Measurements from ENCODE around the gene PLPPR3.
"Not testable (repeated sequence)": the region's sequence is repeated elsewhere in the genome, so short reads cannot be mapped to it uniquely, and the experiment has no call there.

PLPPR3 gene

GRCh38 chr19:831407-832369, 9.9 kb upstream of the PLPPR3 start:
- in situ Hi-C loops (cut with MboI; ENCODE audit: low sequenced_read_pairs) = no loop called here

DNA sequence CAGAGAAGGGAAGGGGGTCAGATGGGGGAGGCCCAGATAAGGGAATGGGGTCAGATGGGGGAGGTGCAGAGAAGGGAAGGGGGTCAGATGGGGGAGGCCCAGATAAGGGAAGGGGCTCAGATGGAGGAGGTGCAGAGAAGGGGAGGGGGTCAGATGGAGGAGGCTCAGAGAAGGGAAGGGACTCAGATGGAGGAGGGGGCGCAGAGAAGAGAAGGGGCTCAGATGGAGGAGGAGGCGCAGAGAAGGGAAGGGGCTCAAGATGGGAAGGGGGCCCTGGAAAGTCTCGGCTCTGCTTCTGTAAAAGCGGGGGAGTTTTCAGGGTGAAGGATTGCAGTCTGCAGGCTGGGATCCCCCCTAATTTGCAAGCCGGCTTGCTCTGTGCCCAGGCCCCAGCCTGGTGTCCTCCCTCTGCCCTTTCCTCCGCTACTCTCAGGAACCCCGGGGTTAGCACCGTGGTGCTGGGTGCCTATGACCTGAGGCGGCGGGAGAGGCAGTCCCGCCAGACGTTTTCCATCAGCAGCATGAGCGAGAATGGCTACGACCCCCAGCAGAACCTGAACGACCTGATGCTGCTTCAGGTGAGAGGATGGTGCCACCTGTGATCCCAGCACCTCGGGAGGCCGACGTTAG, 7.5 kb upstream of the PLPPR3 start:
- in situ Hi-C loops (cut with MboI; ENCODE audit: low sequenced_read_pairs) = no loop called here

DNA sequence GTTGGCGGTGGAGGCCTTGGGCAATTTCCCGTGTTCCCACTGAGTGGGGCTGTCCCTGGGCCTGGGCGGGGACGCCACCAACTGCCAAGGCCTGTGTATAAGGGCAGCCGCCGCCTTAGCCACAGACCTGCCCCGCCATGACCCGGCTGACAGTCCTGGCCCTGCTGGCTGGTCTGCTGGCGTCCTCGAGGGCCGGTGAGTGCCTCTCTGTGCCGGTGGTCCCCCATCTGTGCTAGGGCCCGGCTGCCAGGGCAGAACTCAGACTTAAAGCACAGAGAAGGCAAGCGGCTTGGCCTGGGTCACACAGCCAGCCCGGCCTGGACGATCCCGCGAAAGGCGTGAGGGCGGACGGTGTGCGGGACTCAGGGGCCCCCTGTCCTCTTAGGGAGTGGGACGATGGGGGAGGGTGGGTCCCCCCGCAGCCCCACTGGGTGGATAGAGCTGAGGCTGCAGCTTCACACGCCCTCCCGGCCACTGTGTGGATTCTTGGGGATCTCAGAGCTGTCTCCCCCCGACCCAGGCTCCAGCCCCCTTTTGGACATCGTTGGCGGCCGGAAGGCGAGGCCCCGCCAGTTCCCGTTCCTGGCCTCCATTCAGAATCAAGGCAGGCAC, 6.1 kb upstream of the PLPPR3 start, which contains the start of gene AZU1:
Gene AZU1, plus strand, starts transcription at position 128 of the 612 bp plus-strand sequence. Its CDS starts 10 bp downstream, at position 138.
- in situ Hi-C loops (cut with MboI; ENCODE audit: low sequenced_read_pairs) = no loop called here

DNA sequence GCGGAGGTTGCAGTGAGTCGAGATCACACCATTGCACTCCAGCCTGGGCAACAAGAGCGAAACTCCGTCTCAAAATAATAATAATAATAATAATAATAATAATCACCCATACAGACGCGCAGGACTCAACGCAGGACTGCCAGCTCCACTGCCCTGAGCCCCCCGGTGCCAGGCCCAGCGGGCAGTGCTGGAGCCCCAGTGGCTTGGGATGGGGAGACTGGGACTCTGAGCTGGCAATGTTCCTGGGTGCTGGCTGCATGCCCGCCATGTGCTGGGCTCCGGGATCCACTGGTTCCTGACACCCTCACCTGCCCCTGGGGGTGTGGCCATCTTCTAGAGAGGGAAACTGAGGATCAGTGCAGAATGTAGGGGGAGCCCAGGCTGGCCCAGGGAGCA, 5.6 kb upstream of the PLPPR3 start:
- in situ Hi-C loops (cut with MboI; ENCODE audit: low sequenced_read_pairs) = no loop called here

- in situ Hi-C loops (cut with MboI; ENCODE audit: low sequenced_read_pairs) = no loop called here
These were observed 4.3 kb upstream of the PLPPR3 start for GRCh38 chr19:825897-826644.

DNA sequence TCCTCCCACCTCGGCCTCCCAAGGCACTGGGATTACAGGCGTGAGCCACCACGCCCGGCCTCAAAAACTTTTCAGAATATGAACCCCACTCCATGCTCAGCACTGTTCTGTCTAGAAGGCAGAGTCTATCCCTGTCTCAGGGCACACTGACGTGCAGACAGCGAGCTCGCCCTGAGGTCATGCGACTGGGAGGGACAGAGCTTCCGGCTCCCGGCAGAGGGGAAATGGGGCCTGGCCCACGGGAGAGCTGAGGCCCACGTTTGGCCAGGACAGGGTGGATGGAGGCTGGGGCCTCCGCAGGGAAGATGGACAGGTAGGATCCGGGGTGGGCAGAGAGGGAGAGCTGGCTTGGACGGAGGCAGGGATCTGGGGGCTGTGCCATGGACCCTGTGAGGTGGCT, 3.1 kb upstream of the PLPPR3 start:
- in situ Hi-C loops (cut with MboI; ENCODE audit: low sequenced_read_pairs) = no loop called here

- in situ Hi-C loops (cut with MboI; ENCODE audit: low sequenced_read_pairs) = no loop called here
These were observed 1.9 kb upstream of the PLPPR3 start for GRCh38 chr19:823565-824121.

GRCh38 chr19:821231-821824, 427 bp downstream of the PLPPR3 start:
- in situ Hi-C loops (cut with MboI; ENCODE audit: low sequenced_read_pairs) = no loop called here

- in situ Hi-C loops (cut with MboI; ENCODE audit: low sequenced_read_pairs) = not testable (repeated sequence)
These were observed 1.5 kb downstream of the PLPPR3 start for GRCh38 chr19:820212-820611.

DNA sequence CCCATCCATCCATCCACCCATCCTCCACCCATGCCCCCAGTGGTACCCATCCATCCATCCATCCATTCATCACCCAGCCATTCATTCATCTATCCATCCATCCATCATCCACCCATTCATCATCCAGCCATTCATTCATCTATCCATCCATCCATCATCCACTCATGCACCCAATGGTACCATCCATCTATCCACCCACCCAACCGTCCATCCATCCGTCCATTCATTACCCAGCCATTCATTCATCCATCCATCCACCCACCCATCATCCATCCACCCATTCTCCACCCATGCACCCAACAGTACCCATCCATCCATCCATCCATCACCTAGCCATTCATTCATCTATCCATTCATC, 5.3 kb downstream of the PLPPR3 start:
- in situ Hi-C loops (cut with MboI; ENCODE audit: low sequenced_read_pairs) = no loop called here

DNA sequence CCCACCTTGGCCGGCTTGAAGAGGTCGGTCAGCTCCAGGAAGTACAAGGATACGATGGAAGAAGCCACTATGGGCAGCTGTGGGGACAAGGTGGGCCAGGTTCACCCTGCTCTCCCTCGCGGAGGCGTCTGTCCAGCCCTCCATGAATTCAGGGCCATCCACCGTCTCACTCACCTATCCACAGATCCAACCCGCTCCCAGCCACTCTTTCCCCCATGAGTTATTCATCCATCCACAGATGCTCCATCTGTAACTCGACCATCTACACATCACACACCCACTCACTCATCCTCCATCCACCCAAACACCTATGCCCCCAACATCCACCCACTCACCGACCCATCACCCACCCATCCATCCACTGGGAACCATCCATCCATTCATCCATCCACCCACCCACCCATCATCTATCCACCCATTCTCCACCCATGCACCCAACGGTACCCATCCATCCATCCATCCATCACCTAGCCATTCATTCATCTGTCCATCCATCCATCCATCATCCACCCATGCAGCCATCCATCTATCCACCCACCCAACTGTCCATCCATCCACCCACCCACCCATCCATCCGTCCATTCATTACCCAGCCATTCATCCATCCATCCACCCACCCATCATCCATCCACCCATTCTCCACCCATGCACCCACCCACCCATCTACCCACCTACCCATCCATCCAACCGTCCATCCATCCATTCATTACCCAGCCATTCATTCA, 5.8 kb downstream of the PLPPR3 start:
- in situ Hi-C loops (cut with MboI; ENCODE audit: low sequenced_read_pairs) = no loop called here

DNA sequence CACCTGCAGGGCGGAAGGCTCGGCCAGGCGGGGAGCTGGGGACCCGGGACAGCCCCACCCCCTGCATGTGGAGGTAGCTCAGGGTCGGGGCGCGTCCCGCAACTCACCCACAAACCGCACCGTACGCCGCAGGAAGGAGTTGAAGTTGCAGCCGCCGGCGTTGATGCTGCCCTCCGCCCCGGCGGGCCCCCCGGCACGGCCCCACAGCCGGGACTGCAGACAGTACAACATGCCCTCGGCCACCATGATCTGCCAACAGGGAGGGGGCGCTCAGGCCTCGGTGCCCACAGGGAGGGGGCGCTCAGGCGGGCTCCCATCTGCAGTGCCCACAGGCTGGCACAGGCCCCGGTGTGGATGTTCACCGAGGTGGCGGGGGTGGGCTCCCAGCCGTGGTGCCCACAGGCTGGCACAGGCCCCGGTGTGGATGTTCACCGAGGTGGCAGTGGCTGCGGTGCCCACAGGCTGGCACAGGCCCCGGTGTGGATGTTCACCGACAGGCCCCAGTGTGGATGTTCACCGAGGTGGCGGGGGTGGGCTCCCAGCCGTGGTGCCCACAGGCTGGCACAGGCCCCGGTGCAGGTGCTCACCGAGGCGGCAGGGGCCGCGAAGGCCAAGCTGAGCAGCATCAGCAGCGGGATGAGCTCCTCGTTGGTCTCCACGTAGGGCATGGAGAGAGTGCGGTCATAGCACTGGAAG, 6.5 kb downstream of the PLPPR3 start:
- in situ Hi-C loops (cut with MboI; ENCODE audit: low sequenced_read_pairs) = no loop called here

GRCh38 chr19:814152-815078, 7.3 kb downstream of the PLPPR3 start:
- in situ Hi-C loops (cut with MboI; ENCODE audit: low sequenced_read_pairs) = no loop called here

GRCh38 chr19:813219-814151, 8.3 kb downstream of the PLPPR3 start:
- in situ Hi-C loops (cut with MboI; ENCODE audit: low sequenced_read_pairs) = no loop called here

DNA sequence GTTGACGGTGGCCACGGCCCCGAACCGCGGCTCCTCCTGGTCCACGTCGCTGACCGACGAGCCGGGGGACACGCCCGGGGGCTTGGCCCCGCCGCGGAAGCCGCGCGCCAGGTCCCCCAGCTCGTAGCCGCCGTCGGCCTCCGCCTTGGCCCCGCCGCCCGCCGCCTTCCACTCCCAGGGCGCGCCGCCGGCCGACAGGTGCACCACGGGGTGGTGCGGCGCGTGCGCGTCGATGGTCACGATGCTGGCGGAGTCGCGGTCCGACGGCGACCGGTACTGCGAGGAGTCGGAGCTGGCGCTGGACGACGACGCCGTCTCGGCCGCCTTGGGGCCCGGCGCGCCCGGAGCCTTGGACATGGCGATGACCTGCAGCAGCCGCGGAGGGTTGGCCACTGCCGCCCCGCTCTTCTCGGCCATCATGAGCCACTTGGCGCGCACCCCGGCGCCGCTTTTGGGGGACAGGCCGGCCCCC, 9.0 kb downstream of the PLPPR3 start:
- in situ Hi-C loops (cut with MboI; ENCODE audit: low sequenced_read_pairs) = no loop called here

DNA sequence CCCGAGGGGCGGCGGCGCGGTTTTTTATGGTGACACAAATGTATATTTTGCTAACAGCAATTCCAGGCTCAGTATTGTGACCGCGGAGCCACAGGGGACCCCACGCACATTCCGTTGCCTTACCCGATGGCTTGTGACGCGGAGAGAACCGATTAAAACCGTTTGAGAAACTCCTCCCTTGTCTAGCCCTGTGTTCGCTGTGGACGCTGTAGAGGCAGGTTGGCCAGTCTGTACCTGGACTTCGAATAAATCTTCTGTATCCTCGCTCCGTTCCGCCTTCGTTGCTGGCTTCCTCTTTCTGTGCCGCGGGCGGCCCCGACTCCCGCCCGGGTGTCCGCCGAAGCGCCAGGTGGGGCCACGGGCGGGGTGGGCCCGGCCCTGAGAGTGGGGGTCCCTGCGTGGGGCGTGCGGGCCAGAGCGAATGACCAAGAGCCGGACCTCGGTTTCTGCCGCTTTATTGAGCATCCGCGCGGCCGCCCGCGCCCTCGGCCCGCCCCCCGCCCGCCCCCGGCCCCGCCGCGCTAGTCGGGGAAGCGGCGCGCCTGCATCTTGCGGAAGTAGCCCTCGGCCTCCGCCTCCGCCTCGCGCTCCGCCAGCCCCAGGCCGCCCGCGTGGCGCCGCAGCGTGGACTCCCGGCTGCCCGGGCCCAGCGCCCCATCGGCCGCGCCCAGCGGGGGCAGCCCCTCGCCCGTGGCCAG, 9.6 kb downstream of the PLPPR3 start:
- in situ Hi-C loops (cut with MboI; ENCODE audit: low sequenced_read_pairs) = no loop called here
